HepG2 (cell line): Measurements from ENCODE around the gene STX10. TPM values are rescaled to one million over a fixed set of nuclear protein-coding genes. Genes with fewer than 3 reads are reported as not detected.

Experiments used
- BCL6 ChIP-seq: IDR thresholded peaks from 2 replicates; pipeline ENCODE4 v1.6.1; 2016; ENCODE audit warnings: missing genetic modification reagents, missing compliant biosample characterization
- DBP ChIP-seq: sonication (generic); formaldehyde crosslinking; IDR thresholded peaks from 2 replicates; pipeline ENCODE4 v1.4.0; 2020; ENCODE audit warnings: missing genetic modification reagents; ENCODE audit errors: not compliant biosample characterization
- GPBP1L1 ChIP-seq: sonication (generic); formaldehyde crosslinking; IDR thresholded peaks from 2 replicates; pipeline ENCODE4 v1.5.0; 2020; ENCODE audit warnings: mild to moderate bottlenecking, missing genetic modification reagents
- GTF2F1 ChIP-seq: fragments of 150-350 bp; IDR thresholded peaks from 2 replicates; pipeline ENCODE4 v1.6.1; 2014; ENCODE audit warnings: low read length
- HNF1A ChIP-seq, 2 experiments: sonication (generic) in 1 of 2; formaldehyde crosslinking in 1 of 2; IDR thresholded peaks; 2 replicates each; pipeline versions ENCODE4 v1.4.0 to v1.6.1; 2016 to 2020; ENCODE audit warnings: borderline replicate concordance in 1 of 2, low read depth in 1 of 2, mild to moderate bottlenecking in 1 of 2, missing genetic modification reagents in 1 of 2
- HNF4A ChIP-seq: sonication (generic); formaldehyde crosslinking; IDR thresholded peaks from 2 replicates; pipeline ENCODE4 v1.4.0; 2020; ENCODE audit warnings: missing genetic modification reagents
- KLF13 ChIP-seq: sonication (generic); formaldehyde crosslinking; IDR thresholded peaks from 2 replicates; pipeline ENCODE4 v1.4.0; 2020; ENCODE audit warnings: mild to moderate bottlenecking, missing genetic modification reagents
- NCOA2 ChIP-seq: sonication (generic); formaldehyde crosslinking; IDR thresholded peaks from 2 replicates; pipeline ENCODE4 v1.8.0; 2022; ENCODE audit warnings: inconsistent platforms
- POLR2A ChIP-seq, 2 experiments: IDR thresholded peaks; 2 replicates each; pipeline ENCODE4 v1.6.1; 2011; ENCODE audit warnings: low read depth in 2 of 2, low read length in 2 of 2, mild to moderate bottlenecking in 1 of 2, moderate library complexity in 1 of 2; ENCODE audit not compliant: insufficient read depth in 1 of 2
- RFX1 ChIP-seq: fragments of 450-650 bp; IDR thresholded peaks from 2 replicates; pipeline ENCODE4 v1.6.1; 2017
- SRSF4 ChIP-seq: fragments of 200-400 bp; formaldehyde crosslinking; IDR thresholded peaks from one replicate; pipeline ENCODE4 v1.6.1; 2018; ENCODE audit warnings: mild to moderate bottlenecking, low read depth, low read length, moderate library complexity; ENCODE audit not compliant: poor library complexity, severe bottlenecking
- XBP1 ChIP-seq: sonication (generic); formaldehyde crosslinking; IDR thresholded peaks from 2 replicates; pipeline ENCODE4 v1.5.0; 2020; ENCODE audit warnings: missing genetic modification reagents
- ZBTB49 ChIP-seq: sonication (generic); formaldehyde crosslinking; IDR thresholded peaks from 2 replicates; pipeline ENCODE4 v1.4.0; 2020; ENCODE audit warnings: missing genetic modification reagents, borderline replicate concordance
- ZMYM3 ChIP-seq: sonication (generic); formaldehyde crosslinking; IDR thresholded peaks from 2 replicates; pipeline ENCODE4 v1.5.1; 2020; ENCODE audit warnings: mild to moderate bottlenecking, missing genetic modification reagents
- ZNF143 ChIP-seq: sonication (generic); formaldehyde crosslinking; IDR thresholded peaks from 2 replicates; pipeline ENCODE4 v1.4.0; 2020; ENCODE audit warnings: missing genetic modification reagents
- ZNF17 ChIP-seq: sonication (generic); formaldehyde crosslinking; IDR thresholded peaks from 2 replicates; pipeline ENCODE4 v1.5.0; 2020; ENCODE audit warnings: mild to moderate bottlenecking, missing genetic modification reagents
- ZNF382 ChIP-seq: sonication (generic); formaldehyde crosslinking; IDR thresholded peaks from 2 replicates; pipeline ENCODE4 v1.5.0; 2020; ENCODE audit warnings: missing genetic modification reagents, mild to moderate bottlenecking, borderline replicate concordance
- ZNF563 ChIP-seq: sonication (generic); formaldehyde crosslinking; IDR thresholded peaks from 2 replicates; pipeline ENCODE4 v1.8.0; 2022; ENCODE audit warnings: mild to moderate bottlenecking, moderate library complexity, missing genetic modification reagents
- ZNF576 ChIP-seq: sonication (generic); formaldehyde crosslinking; IDR thresholded peaks from 2 replicates; pipeline ENCODE4 v1.4.0; 2020; ENCODE audit warnings: mild to moderate bottlenecking, missing genetic modification reagents
- ZNF577 ChIP-seq: sonication (generic); formaldehyde crosslinking; IDR thresholded peaks from 2 replicates; pipeline ENCODE4 v1.4.0; 2020; ENCODE audit warnings: mild to moderate bottlenecking, low read depth, missing genetic modification reagents, borderline replicate concordance
- ZNF790 ChIP-seq: sonication (generic); formaldehyde crosslinking; IDR thresholded peaks from 2 replicates; pipeline ENCODE4 v1.8.0; 2022; ENCODE audit warnings: missing genetic modification reagents, mild to moderate bottlenecking, borderline replicate concordance
- polyA plus RNA-seq, 8 experiments: library from polyadenylated mRNA; depleted of rRNA in 3 of 8; stranded (reverse) in 7 of 8; unstranded in 1 of 8; fragments of >200 nt; fragmentation: Illumina TruSeq in 4 of 8; extraction: Trizol in 4 of 8; gene quantifications; 2 replicates each; pipeline versions ENCODE4 v1.2.1 to v1.2.3, GENCODE V29; 2011 to 2016; ENCODE audit warnings: low read depth in 4 of 8, missing spikeins in 1 of 8, mixed read lengths in 1 of 8; ENCODE audit not compliant: insufficient read depth in 1 of 8
- total RNA-seq, 5 experiments: library from RNA; depleted of rRNA; stranded (reverse); fragments of >200 nt; fragmentation: Illumina TruSeq; extraction: Trizol; gene quantifications; 2 replicates each; pipeline ENCODE4 v1.2.3, GENCODE V29; 2016; ENCODE audit warnings: low read depth in 1 of 5

Gene STX10
- total and polyA plus RNA-seq, 2 of the 13 experiments (the other 11 are each of a cell fraction or from before 2014, with no cell fraction given), result 47.9 to 66.4 TPM

GRCh38 chr19:13150187-13150930 lies at the start of gene STX10, which contains the start of gene IER2 (continued):
- no peak for TF ChIP-seq DBP (CRISPR knock-in tag)
- no peak for TF ChIP-seq ZNF382 (CRISPR knock-in tag)
- TF ChIP-seq ZNF17 (CRISPR knock-in tag), result no peak
- TF ChIP-seq XBP1, result no peak
- peak; percentile 64 for TF ChIP-seq ZNF143 (CRISPR knock-in tag)
- TF ChIP-seq ZNF563 (CRISPR knock-in tag), result no peak
- no peak for TF ChIP-seq KLF13
- no peak for TF ChIP-seq RFX1
- no peak for TF ChIP-seq SRSF4
- TF ChIP-seq BCL6 (CRISPR knock-in tag), result peak; percentile 69
- peak; percentile 61 for TF ChIP-seq NCOA2 (CRISPR knock-in tag)
- no peak for TF ChIP-seq GPBP1L1 (CRISPR knock-in tag)
- no peak for TF ChIP-seq ZNF577 (CRISPR knock-in tag)
- TF ChIP-seq HNF1A (IDR thresholded peaks at IDR 0.05; ENCODE audit: low read depth), result no peak
- TF ChIP-seq HNF1A (CRISPR knock-in tag; IDR thresholded peaks at IDR 0.05; ENCODE audit: borderline replicate concordance), result peak; percentile 66; the same call in 1 of the 2 replicates
- peak; percentile 62 to 64 for TF ChIP-seq POLR2A (IDR thresholded peaks at IDR 0.05; ENCODE audit: insufficient read depth in 1 of 2, low read depth in 2 of 2, low read length in 2 of 2)
- no peak for TF ChIP-seq GTF2F1
- no peak for TF ChIP-seq ZBTB49
- peak; percentile 75; the same call in 1 of the 2 replicates for TF ChIP-seq ZMYM3 (CRISPR knock-in tag)
- TF ChIP-seq ZNF576 (CRISPR knock-in tag), result no peak
- peak; percentile 57; the same call in 1 of the 2 replicates for TF ChIP-seq ZNF790
- TF ChIP-seq HNF4A (CRISPR knock-in tag), result peak; percentile 70
